DMS79 (cell line): ENCODE results near the gene IGF1.

Experiments
- DNase-seq: peaks from one replicate; lab custom pipeline; 2025; lab: John Stamatoyannopoulos, UW

The IGF1 gene

GRCh38 chr12:102480406-102480805, at the start of gene IGF1:
Gene IGF1, minus strand, starts transcription at chr12:102480563. Its CDS starts 182 bp downstream, at chr12:102480381.
- DNase-seq, result no peak

- DNase-seq, result no peak
These were observed 47.7 kb upstream of the IGF1 start for GRCh38 chr12:102528111-102528510.

GRCh38 chr12:102527171-102527720, 46.9 kb upstream of the IGF1 start:
- no peak for DNase-seq

DNA sequence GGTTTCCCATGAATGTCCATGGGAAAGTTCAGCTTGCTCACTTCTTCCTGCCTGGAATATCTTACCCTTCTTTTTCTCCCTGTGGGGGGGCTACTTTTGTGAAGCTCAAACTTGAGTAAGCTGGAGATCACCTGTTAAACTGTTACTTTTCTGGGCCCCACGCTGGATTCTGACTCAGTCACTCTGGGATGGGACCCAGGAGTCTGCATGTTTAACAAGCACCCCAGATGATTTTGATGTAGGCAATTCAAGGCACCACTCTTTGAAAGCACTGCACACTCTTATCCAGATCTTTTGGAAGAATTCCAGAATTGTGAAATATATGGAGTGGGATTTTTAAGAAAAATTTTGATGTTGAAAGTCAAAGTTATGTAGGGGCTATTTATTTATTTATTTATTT, 46.3 kb upstream of the IGF1 start:
- no peak for DNase-seq

DNA sequence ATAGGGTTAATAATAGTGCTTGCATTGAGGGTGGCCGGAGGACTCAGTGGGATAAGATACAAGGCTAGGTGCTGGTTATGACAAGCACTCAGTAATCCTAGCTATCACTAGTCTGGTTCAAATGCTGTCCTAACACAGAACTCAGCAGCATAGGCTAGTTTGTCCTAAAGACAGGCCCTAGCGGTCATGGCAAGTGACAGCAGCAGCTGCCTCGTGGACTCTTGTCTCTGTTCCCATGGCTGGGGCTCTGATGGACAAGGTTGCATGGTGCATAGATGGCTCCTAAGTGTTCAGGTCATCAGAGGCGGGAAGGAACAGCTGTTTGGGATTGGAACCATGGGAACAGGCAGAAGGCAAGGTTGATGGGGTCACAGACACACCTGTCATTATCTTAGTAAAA, 42.4 kb upstream of the IGF1 start:
- no peak for DNase-seq

GRCh38 chr12:102521662-102522277, 41.4 kb upstream of the IGF1 start:
- no peak for DNase-seq

DNA sequence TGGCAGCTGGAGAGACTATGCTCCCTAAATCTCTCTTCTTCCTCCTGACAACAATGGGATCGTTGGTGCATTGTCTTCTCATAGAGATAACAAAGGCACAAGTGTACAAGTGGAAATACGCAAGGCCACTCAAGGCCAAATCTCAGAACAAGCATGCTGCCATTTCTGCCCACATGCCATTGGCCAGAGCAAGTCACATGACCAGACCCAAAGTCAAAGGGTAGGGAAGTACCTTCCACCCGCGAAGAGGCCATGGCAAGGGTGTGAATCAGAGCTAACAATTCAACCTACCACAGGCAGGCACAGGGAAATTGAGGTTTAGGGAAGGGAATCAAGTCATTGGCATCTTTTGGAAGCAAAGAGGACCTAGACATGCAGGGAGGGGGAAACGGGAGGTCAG, 38.5 kb upstream of the IGF1 start:
- DNase-seq, result no peak

GRCh38 chr12:102514696-102515095, 34.3 kb upstream of the IGF1 start:
- DNase-seq, result no peak

DNA sequence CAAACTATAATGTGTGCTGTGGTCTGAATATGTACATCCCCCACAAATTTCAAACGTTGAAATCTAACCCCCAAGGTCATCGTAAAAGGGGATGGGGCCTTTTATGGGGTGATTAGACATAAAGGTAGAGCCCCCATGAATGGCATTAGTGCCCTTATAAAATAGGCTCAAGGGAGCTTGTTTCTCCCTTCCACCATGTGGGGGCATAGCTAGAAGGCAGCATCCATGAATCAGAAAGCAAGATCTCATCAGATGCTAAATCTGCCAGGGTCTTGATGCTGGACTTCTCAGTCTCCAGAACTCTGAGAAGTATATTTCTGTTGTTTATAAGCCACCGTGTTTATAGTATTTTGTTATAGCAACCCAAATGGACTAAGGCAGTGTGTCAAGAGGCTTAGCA, 33.4 kb upstream of the IGF1 start:
- DNase-seq, result no peak

DNA sequence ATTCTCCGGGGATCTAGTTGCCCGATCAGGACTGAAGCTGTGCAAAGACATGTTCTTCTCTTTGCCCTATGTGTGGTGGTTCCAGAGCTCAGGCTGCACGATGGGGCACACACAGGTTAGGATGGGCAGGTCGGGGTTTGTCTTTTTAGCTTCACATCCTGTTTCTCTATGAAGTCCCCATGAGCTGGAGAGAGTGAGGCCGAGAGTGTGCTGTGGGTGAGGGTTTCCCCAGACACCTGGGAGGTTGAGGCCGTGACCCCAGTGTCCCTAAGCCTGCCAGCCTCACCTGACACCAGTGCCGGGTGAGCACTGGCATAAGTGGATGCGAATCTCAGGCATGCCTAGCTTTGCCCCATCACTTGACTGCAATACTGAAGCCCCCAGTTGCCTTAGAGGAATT, 32.9 kb upstream of the IGF1 start:
- DNase-seq, result no peak

DNA sequence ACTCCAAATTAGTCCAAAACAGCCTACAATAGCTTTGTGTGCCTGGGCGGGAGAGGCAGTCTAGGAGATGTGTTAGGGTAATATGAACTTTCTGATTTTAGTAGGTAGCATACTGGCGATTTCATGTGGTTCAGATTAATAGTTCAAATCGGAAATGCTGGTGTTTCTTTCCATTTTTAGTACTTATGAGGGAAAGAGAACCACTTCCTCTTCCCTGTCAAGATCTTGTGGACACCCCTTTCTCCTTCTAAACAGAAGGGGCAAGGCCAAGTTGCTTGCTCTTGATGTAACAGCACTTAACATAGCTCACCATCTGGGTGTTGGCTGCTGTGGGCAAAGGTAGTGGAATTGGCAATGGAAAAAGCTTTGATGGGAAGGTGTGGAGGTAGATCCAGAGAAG, 32.2 kb upstream of the IGF1 start:
- no peak for DNase-seq

- DNase-seq, result no peak
These were observed 31.2 kb upstream of the IGF1 start for GRCh38 chr12:102511575-102511974.

GRCh38 chr12:102510463-102510862, 30.1 kb upstream of the IGF1 start:
- DNase-seq, result no peak

DNA sequence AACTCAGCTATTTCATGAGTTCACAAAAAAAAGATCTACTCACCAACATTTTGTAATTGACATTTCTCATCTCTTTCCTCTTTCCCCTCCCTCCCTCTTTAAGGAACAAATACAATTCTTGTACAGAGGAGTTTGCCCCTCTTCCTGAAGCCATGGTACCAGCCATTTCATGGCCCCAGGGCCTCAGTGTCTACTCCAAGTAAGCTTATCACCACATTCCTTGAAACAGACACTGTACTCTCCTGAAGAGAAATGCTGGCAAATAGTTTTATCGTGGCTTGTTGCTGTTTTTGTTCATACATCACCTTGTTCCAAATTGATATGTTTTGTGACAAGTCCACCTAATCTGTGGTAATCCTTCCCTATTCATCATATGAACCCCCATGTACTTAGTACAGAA, 29.7 kb upstream of the IGF1 start:
- DNase-seq, result no peak

DNA sequence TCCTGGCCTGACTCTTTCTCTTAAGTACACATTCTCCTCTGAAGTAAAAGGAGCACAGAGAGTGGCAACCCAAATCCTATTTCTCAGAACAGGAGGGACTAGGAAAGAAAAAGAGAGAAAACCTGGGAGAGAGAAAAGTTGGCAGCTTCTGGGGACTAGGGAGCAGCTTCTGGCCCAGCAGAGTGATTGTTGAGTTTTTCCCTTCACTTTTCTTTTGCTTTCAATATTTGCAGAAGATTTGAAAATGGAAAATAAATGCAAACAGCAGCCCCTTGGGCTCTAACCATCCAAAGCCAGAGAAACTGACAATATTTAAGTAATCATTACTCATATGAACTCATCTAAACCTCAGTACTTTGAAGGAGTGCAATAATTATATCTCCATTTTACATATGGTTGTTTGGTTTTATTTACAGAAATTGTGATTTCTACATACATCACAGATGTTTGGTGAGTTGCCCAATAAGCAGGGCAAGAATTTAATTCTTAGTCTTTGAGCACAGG, 28.8 kb upstream of the IGF1 start:
- no peak for DNase-seq

DNA sequence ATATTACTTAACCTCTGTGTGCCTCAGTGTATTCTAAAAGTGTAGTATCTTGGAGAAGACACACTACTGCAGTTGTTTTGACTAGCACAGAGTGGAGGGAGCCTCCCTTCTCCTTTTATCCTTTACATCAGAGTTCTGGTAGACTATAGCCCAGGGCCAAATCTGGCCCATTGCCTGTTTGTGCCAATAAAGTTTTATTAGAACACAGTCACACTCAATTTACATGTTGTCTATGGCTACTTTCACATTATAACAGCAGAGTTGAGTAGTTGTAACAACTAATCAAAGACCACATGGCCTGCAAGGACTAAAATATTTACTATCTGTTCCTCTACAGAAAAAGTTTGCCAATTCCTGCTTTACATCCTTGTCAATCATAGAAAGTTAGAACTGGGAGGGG, 27.7 kb upstream of the IGF1 start:
- no peak for DNase-seq

DNA sequence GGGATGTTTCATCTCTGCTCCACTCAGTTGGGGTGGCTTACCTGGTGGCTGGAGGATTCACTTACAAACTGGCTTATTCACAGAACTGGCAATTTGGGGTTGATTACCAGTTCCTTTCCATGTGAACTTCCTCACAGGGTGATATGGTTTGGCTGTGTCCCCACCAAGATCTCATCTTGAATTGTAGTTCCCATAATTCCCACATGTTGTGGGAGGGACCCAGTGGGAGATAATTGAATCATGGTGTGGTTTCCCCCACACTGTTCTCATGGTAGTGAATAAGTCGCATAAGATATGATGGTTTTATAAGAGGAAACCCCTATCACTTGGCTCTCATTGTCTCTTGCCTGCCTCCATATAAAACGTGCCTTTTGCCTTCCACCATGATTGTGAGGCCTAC, 26.9 kb upstream of the IGF1 start:
- no peak for DNase-seq

- DNase-seq, result no peak
These were observed 24.5 kb upstream of the IGF1 start for GRCh38 chr12:102504871-102505270.

DNA sequence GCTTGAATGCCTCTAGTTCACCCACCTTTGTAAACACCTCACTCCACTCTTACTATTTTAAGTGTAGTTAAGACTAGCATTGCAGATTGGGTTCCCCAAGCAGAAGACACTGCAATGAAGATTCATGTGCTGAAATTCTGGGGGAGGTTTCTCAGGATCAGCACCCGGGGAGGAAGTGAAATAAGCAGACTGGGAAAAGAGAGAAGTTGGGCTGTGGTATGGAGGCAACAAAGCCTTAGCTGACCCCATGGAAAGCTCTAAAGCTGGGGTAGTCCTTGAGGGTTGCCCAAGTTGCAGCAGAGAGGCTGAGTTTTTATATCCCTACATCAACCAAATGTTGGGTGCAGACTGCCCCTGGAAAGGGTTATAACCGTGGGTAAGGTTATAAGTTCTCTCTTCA, 23.9 kb upstream of the IGF1 start:
- DNase-seq, result no peak

DNA sequence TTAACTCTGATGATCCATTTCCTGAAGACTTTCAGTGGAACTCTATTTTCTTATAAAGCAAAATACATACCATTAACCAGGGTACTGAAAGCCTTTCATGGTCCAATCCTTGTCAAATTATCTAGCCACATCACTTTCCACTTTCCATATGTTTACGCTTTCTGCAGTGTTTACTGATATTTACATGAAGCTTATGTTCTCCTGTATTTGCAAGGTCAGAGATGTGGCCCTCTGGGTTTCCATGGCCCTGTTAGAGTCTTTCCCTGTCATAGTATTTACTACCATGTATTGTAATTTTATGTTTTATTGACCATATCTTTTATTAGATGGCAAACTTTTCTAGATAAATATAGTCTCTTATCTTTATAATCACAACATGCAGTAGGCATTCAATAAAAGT, 23.5 kb upstream of the IGF1 start:
- no peak for DNase-seq

- no peak for DNase-seq
These were observed 22.8 kb upstream of the IGF1 start for GRCh38 chr12:102503056-102503681.

DNA sequence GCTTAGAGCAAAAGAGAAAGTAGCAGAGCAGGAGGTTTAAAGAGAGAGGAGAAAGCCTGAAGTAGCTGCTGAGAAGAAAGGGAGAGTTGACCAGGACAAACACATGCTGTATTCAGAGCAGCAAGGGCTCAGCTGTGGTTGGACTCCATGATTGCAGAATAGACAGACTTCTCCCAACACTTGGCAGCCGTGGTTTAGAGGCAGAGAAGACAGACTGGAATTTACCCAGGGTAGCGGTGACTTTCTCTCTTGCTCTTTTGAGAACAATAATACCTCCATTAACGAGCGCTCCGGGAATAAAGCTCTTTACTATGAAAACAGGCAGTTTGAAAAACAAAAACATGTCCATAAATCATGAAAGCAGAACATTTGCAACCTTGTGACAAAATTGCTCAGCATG, 21.4 kb upstream of the IGF1 start:
- no peak for DNase-seq

- DNase-seq, result no peak
These were observed 18.1 kb upstream of the IGF1 start for GRCh38 chr12:102498471-102498870.

DNA sequence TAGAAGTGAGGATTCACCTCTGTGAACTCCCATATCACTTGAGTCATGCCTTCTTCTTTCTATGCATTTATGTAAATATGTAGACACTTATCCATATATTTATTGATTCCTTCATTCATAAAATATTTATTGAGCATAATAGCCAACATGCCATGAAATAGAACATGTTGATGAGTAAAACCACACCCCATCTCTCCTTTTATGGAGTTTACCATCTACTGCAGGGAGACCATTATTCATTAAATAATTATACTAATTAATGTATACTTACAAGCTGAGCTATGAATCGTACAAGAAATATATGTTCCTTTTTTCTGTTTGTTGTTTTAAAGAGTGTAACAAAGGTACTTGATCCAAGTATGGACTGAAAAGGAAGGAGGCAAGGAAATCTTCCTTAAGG, 17.4 kb upstream of the IGF1 start:
- DNase-seq, result no peak
